Measurements from ENCODE around the gene ANKS1A. TPM values are rescaled to one million over a fixed set of nuclear protein-coding genes. Genes with fewer than 3 reads are reported as not detected.

Gene ANKS1A
- total and polyA plus RNA-seq, 10 donors: 5.1 to 68.9 (median 45.6) TPM

DNA sequence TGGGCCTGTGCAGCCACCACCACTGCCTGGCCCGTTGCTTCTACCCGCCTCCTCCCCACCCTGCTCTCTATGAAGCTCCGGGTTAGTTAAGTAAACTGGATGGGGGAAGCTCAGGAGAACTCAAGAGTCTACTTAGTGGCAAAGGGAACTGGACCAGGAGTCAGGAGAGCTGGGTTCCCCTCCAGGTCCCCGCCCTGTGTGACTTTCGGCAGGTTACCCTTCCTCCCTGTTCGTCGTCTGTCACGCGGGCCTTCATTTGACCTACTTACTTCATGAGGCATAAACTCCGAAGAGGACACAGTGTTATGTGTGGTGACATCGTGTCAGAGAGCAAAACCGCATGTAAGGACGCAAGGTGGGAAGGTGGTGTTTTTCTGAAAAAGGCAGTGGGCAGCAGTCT is 176.8 kb downstream of the ANKS1A start:
- Histone ChIP-seq H3K4me1 (peaks cover 0 to 34% (median 15%) of the 10 kb centered on the region in 6 donors), H3K27me3 (replicated peaks in 1 of 7) (no peaks in the 10 kb centered on the region), H3K27ac (no peak overlapping the region), H3K9me3 (no peaks in the 10 kb centered on the region), H3K36me3 (peaks cover 0 to 100% (median 44%) of the 10 kb centered on the region in 6 donors), H3K4me3 (no peak overlapping the region)
- TF ChIP-seq POLR2A (IDR thresholded peaks at IDR 0.05) (no peak), POLR2AphosphoS5 (IDR thresholded peaks at IDR 0.05) (no peak)
- TF ChIP-seq, protein P1, sequence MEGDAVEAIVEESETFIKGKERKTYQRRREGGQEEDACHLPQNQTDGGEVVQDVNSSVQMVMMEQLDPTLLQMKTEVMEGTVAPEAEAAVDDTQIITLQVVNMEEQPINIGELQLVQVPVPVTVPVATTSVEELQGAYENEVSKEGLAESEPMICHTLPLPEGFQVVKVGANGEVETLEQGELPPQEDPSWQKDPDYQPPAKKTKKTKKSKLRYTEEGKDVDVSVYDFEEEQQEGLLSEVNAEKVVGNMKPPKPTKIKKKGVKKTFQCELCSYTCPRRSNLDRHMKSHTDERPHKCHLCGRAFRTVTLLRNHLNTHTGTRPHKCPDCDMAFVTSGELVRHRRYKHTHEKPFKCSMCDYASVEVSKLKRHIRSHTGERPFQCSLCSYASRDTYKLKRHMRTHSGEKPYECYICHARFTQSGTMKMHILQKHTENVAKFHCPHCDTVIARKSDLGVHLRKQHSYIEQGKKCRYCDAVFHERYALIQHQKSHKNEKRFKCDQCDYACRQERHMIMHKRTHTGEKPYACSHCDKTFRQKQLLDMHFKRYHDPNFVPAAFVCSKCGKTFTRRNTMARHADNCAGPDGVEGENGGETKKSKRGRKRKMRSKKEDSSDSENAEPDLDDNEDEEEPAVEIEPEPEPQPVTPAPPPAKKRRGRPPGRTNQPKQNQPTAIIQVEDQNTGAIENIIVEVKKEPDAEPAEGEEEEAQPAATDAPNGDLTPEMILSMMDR (IDR thresholded peaks at IDR 0.05 in 8 of 11, conservative IDR thresholded peaks at IDR 0.05 in 3 of 11): no peak
- intact Hi-C loops (cut with DNase I; ENCODE audit: low total_unique reads): loop anchor here (10.0 kb wide), 1 partner anchor 51 kb away; no protein-coding TSS in a partner anchor
- WGBS, 5 donors: 82 to 90% (median 87%) methylated on average over 13 of the region's 13 CpGs
- no peak for DNase-seq

DNA sequence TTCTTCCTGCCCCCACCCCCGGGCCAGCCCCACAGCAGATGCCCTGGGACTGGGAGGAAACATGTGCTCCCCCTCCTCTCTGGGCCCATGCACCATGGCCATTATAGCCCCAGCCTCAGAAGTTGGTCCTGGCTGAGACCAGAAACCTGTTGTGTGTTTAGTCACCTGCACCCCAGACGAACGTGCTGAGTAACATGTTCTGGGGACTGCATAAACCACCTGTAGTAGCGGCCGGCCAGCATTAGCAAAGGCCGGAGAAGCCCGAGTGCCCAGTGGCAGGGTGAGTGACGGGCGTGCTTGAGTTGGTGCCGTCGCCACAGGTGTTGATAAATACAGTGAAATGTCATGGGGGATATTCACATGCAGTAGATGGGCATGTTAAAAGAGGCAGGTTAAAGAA is 178.2 kb downstream of the ANKS1A start:
- Histone ChIP-seq H3K4me3 (no peak overlapping the region), H3K36me3 (peaks cover 0 to 100% (median 42%) of the 10 kb centered on the region in 6 donors), H3K9me3 (no peaks in the 10 kb centered on the region), H3K27me3 (replicated peaks in 1 of 7) (no peaks in the 10 kb centered on the region), H3K4me1 (peaks cover 0 to 36% (median 13%) of the 10 kb centered on the region in 6 donors), H3K27ac (no peak overlapping the region)
- 93 to 97% (median 95%) methylated on average over 11 of the region's 11 CpGs for WGBS, 5 donors
- DNase-seq: peak; percentile 48
- intact Hi-C loops (cut with DNase I; ENCODE audit: low total_unique reads): loop anchor here (10.0 kb wide), 1 partner anchor 52 kb away; no protein-coding TSS in a partner anchor
- TF ChIP-seq POLR2A (IDR thresholded peaks at IDR 0.05): no peak
- TF ChIP-seq POLR2AphosphoS5 (IDR thresholded peaks at IDR 0.05): peak in 1 of 3 donors; percentile 14

DNA sequence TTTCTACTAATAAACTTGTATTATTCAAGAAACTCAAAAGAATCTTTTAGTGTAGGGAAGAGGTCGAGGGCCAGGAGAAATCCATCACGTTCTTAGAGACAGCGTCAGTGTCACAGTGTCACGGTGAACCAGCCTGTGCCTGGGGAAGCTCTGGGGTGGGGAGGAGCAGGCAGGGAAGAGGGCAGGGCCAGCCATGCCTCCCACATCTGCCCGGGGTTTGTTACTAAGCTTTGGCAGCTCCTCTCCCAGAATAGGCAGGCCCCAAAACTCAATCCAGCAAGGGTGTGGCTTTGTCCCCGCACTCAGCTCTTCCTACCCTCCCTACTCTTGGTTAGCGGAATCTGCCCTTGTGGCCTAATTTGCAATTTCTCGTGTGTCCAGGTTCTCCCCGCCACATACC is 179.2 kb downstream of the ANKS1A start:
- TF ChIP-seq POLR2A (IDR thresholded peaks at IDR 0.05) (no peak), POLR2AphosphoS5 (IDR thresholded peaks at IDR 0.05) (no peak)
- TF ChIP-seq, protein P1 (IDR thresholded peaks at IDR 0.05 in 8 of 11, conservative IDR thresholded peaks at IDR 0.05 in 3 of 11): no peak
- DNase-seq: peak; percentile 54
- intact Hi-C loops (cut with DNase I; ENCODE audit: low total_unique reads): loop anchor here (10.0 kb wide), 1 partner anchor 53 kb away; no protein-coding TSS in a partner anchor

DNA sequence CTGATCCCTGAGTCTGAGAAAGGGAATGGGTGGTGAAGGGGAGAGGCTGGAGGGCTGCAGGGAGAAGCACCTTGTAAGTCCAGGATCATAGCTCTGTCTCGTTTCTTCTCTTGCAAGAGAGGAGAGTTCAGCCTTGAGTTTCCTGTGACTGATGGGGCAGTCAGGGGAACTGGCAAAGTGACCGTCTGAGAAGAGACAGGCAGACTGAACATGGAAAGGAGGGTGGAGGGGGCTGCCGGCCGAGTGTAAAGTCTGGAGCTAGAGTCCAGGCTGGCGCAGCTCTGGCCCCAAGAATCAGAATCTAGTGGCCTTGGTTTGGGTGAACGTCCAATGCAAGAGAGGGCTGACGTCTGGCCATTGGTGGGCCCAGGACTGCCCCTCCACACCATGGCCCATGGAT is 179.6 kb downstream of the ANKS1A start:
- 82 to 90% (median 85%) methylated on average over 7 of the region's 7 CpGs for WGBS, 5 donors
- intact Hi-C loops (cut with DNase I; ENCODE audit: low total_unique reads): loop anchor here (10.0 kb wide), 1 partner anchor 54 kb away; no protein-coding TSS in a partner anchor
- no peak for TF ChIP-seq POLR2A (IDR thresholded peaks at IDR 0.05)
- TF ChIP-seq, protein P1 (IDR thresholded peaks at IDR 0.05 in 8 of 11, conservative IDR thresholded peaks at IDR 0.05 in 3 of 11): no peak
- TF ChIP-seq POLR2AphosphoS5 (IDR thresholded peaks at IDR 0.05): no peak
- Histone ChIP-seq H3K27me3 (replicated peaks in 1 of 7) (no peaks in the 10 kb centered on the region), H3K4me1 (peaks cover 0 to 30% (median 11%) of the 10 kb centered on the region in 6 donors), H3K9me3 (no peaks in the 10 kb centered on the region), H3K27ac (peak overlapping the region in 2 of 8 donors; percentile 9 to 14), H3K36me3 (peaks cover 0 to 100% (median 48%) of the 10 kb centered on the region in 6 donors), H3K4me3 (no peak overlapping the region)
- peak; percentile 20 for DNase-seq

More for the DNA sequence above, 179.2 kb downstream of the ANKS1A start:
- Histone ChIP-seq H3K36me3 (peaks cover 0 to 100% (median 46%) of the 10 kb centered on the region in 6 donors), H3K4me1 (peaks cover 0 to 34% (median 13%) of the 10 kb centered on the region in 6 donors), H3K27ac (peak overlapping the region in 2 of 8 donors; percentile 9 to 14), H3K27me3 (replicated peaks in 1 of 7) (no peaks in the 10 kb centered on the region), H3K4me3 (no peak overlapping the region), H3K9me3 (no peaks in the 10 kb centered on the region)
- WGBS, 5 donors: 72 to 82% (median 78%) methylated on average over 9 of the region's 9 CpGs
